Upper lobe of left lung (tissue), 6 donors: ENCODE results near the gene RNASEH2B. TPM values are rescaled to one million over a fixed set of nuclear protein-coding genes. Genes with fewer than 3 reads are reported as not detected.

Source experiments
- ATAC-seq, 2 donors: fragments of 200-7000 bp; cut with Tn5 transposase; one replicate each; pipeline ENCODE4 v1.9.1; 2022; ENCODE audit warnings: mild to moderate bottlenecking in 2 of 2, moderate library complexity in 2 of 2; ENCODE audit not compliant: low FRiP score in 2 of 2
- DNase-seq, 2 donors: peaks; one replicate each; pipeline ENCODE4 v3.0.0-alpha.2; 2019 to 2020
- H3K27ac ChIP-seq, 4 donors: fragments of 200-600 bp; sonication (generic); one replicate each; pipeline ENCODE4 v1.5.1; 2016 to 2019
- H3K27me3 ChIP-seq, 4 donors: fragments of 200-600 bp; sonication (generic); one replicate each; pipeline ENCODE4 v1.5.1; 2017 to 2019
- H3K36me3 ChIP-seq, 4 donors: fragments of 200-600 bp; sonication (generic); one replicate each; pipeline ENCODE4 v1.5.1; 2016 to 2019
- H3K4me1 ChIP-seq, 4 donors: fragments of 200-600 bp; sonication (generic); one replicate each; pipeline ENCODE4 v1.5.1; 2018 to 2019
- H3K4me3 ChIP-seq, 4 donors: fragments of 200-600 bp; sonication (generic); one replicate each; pipeline ENCODE4 v1.5.1; 2017 to 2019; ENCODE audit warnings: mild to moderate bottlenecking in 2 of 4, moderate library complexity in 1 of 4
- H3K9me3 ChIP-seq, 4 donors: fragments of 200-600 bp; sonication (generic); one replicate each; pipeline ENCODE4 v1.5.1; 2018 to 2019
- EP300 ChIP-seq, 4 donors: sonication (generic); formaldehyde crosslinking; IDR thresholded peaks; one replicate each; pipeline ENCODE4 v1.5.1; 2017; ENCODE audit warnings: antibody characterized with exemption in 4 of 4, control low read depth in 2 of 4
- POLR2A ChIP-seq, 4 donors: fragments of 450-650 bp; IDR thresholded peaks; one replicate each; pipeline ENCODE4 v1.5.1; 2016 to 2017; ENCODE audit warnings: antibody characterized with exemption in 4 of 4, mild to moderate bottlenecking in 2 of 4
- POLR2AphosphoS5 ChIP-seq, 2 donors: sonication (generic); formaldehyde crosslinking; IDR thresholded peaks; one replicate each; pipeline ENCODE4 v1.5.1; 2017; ENCODE audit warnings: antibody characterized with exemption in 2 of 2
- WGBS, 2 donors: methylation state at CpG; one replicate each; pipeline ENCODE4 v1.1.5; 2017 to 2018; 5-methylcytosine and 5-hydroxymethylcytosine counted together
- total RNA-seq, 6 donors: library from RNA; depleted of rRNA in 4 of 6; stranded (reverse); fragments of >200 nt in 4 of 6; gene quantifications; one replicate each; pipeline versions ENCODE4 v1.1.0 to v1.2.1, GENCODE V29; 2016 to 2021
- TF ChIP-seq, protein P1 (sequence below), 6 experiments: fragments of 450-650 bp in 4 of 6; fragments of 200-600 bp in 2 of 6; sonication (generic) in 2 of 6; IDR thresholded peaks; one replicate each; pipeline ENCODE4 v1.5.1; 2016 to 2019; ENCODE audit warnings: antibody characterized with exemption in 6 of 6
- donor health status: DM: no; HTN: no; CAD: no; lungs with moderate emphysema.
- donor health status: DM: no; HTN: yes; CAD: no; lungs with severe emphysema.

The RNASEH2B gene
- total RNA-seq, 6 donors from 2014 or later, result 22.1 to 60.5 (median 38.8) TPM

DNA sequence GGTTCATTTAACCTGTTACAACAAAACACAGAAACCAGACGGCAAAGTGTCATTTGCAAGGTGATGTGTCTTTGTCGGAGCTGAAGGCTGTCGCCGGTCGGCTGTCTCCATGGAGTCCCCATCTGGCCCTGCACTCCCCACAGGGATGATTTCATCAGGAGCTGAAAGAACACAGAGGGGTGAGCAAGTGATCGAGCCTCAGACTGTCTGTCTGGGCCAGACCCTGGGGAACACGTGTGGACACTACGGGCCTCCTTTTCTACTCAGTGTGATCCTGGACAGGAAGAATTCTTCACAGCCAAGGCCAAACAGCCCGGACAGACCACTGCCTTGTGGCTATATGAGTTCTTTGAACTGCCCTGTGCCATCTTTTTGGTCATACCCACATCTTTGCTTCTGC is 85.1 kb downstream of the RNASEH2B start:
- WGBS, 2 donors, result 85 to 87% methylated on average over 7 to 9 of the region's 9 CpGs
- ATAC-seq, result peak in 1 of 2 donors; percentile 50
- no peak overlapping the region for H3K4me3 ChIP-seq
- no peak for DNase-seq
- no peaks in the 10 kb centered on the region for H3K9me3 ChIP-seq
- TF ChIP-seq POLR2A (IDR thresholded peaks at IDR 0.05) (no peak), POLR2AphosphoS5 (IDR thresholded peaks at IDR 0.05) (no peak), EP300 (IDR thresholded peaks at IDR 0.05) (no peak)
- TF ChIP-seq, protein P1, sequence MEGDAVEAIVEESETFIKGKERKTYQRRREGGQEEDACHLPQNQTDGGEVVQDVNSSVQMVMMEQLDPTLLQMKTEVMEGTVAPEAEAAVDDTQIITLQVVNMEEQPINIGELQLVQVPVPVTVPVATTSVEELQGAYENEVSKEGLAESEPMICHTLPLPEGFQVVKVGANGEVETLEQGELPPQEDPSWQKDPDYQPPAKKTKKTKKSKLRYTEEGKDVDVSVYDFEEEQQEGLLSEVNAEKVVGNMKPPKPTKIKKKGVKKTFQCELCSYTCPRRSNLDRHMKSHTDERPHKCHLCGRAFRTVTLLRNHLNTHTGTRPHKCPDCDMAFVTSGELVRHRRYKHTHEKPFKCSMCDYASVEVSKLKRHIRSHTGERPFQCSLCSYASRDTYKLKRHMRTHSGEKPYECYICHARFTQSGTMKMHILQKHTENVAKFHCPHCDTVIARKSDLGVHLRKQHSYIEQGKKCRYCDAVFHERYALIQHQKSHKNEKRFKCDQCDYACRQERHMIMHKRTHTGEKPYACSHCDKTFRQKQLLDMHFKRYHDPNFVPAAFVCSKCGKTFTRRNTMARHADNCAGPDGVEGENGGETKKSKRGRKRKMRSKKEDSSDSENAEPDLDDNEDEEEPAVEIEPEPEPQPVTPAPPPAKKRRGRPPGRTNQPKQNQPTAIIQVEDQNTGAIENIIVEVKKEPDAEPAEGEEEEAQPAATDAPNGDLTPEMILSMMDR (IDR thresholded peaks at IDR 0.05), result no peak
- H3K36me3 ChIP-seq, result no peaks in the 10 kb centered on the region
- no peaks in the 10 kb centered on the region for H3K27me3 ChIP-seq
- peaks cover 0 to 7% (median 0%) of the 10 kb centered on the region in 4 donors for H3K4me1 ChIP-seq
- H3K27ac ChIP-seq, result no peak overlapping the region

DNA sequence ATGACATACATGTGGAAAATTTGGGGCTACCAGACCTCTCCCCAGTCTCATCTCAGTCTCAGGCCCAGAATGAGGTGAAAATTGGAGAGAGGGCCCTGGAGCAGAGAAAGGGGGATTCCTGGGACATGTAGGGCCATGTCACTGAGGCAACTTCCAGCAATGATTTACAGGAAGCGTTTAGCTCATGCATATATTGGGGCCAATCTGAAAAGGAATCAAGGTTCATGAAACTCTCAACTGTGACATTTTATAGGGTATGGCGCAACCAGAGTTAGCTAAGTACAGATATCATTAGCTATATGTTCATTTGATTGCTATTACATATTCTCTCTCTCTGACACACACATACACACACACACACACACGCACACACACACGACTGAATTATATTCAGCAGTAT is 86.3 kb downstream of the RNASEH2B start:
- ATAC-seq (no peak), DNase-seq (no peak)
- no peak overlapping the region for H3K27ac ChIP-seq
- 90 to 94% methylated on average over 4 of the region's 4 CpGs for WGBS, 2 donors
- H3K4me1 ChIP-seq, result no peaks in the 10 kb centered on the region
- no peaks in the 10 kb centered on the region for H3K9me3 ChIP-seq
- no peak overlapping the region for H3K4me3 ChIP-seq
- TF ChIP-seq POLR2AphosphoS5 (IDR thresholded peaks at IDR 0.05), result no peak
- TF ChIP-seq EP300 (IDR thresholded peaks at IDR 0.05), result no peak
- no peak for TF ChIP-seq POLR2A (IDR thresholded peaks at IDR 0.05)
- TF ChIP-seq, protein P1 (IDR thresholded peaks at IDR 0.05), result no peak
- H3K36me3 ChIP-seq, result no peaks in the 10 kb centered on the region
- H3K27me3 ChIP-seq, result no peaks in the 10 kb centered on the region

- TF ChIP-seq, protein P1 (IDR thresholded peaks at IDR 0.05), result no peak
- TF ChIP-seq POLR2AphosphoS5 (IDR thresholded peaks at IDR 0.05), result no peak
- TF ChIP-seq POLR2A (IDR thresholded peaks at IDR 0.05), result no peak
- no peak for TF ChIP-seq EP300 (IDR thresholded peaks at IDR 0.05)
- Histone ChIP-seq H3K27ac (no peak overlapping the region), H3K9me3 (no peaks in the 10 kb centered on the region), H3K4me1 (no peaks in the 10 kb centered on the region), H3K27me3 (no peaks in the 10 kb centered on the region), H3K4me3 (no peak overlapping the region), H3K36me3 (no peaks in the 10 kb centered on the region)
- ATAC-seq (no peak), DNase-seq (no peak)
- WGBS, 2 donors, result 86 to 92% methylated on average over 3 of the region's 3 CpGs
These were observed 88.7 kb downstream of the RNASEH2B start for GRCh38 chr13:50998326-50998725.

DNA sequence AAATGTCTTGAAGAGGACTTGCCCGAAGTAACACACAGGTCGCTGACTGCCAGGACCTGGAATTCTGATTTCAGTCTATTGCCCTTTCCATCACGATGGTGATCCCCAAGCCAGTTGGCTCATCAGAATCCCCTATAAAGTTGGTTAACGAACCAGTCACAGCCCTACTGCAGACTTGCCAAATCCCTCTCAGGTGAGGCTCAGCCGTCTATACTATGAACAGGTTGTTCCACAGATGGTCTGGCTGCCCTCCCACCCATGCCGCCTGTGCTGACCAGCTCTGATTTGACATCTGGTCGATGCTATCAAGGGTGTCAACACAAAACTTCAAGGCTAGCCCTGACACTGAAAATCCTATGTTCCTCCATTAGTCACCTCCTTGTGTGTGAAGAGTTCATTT is 90.0 kb downstream of the RNASEH2B start:
- Histone ChIP-seq H3K27me3 (no peaks in the 10 kb centered on the region), H3K36me3 (no peaks in the 10 kb centered on the region), H3K27ac (no peak overlapping the region), H3K4me1 (no peaks in the 10 kb centered on the region), H3K4me3 (no peak overlapping the region), H3K9me3 (no peaks in the 10 kb centered on the region)
- no peak for TF ChIP-seq EP300 (IDR thresholded peaks at IDR 0.05)
- TF ChIP-seq, protein P1 (IDR thresholded peaks at IDR 0.05), result no peak
- no peak for TF ChIP-seq POLR2A (IDR thresholded peaks at IDR 0.05)
- TF ChIP-seq POLR2AphosphoS5 (IDR thresholded peaks at IDR 0.05), result no peak
- 93 to 97% methylated on average over 7 of the region's 7 CpGs for WGBS, 2 donors
- ATAC-seq, result no peak
- no peak for DNase-seq

DNA sequence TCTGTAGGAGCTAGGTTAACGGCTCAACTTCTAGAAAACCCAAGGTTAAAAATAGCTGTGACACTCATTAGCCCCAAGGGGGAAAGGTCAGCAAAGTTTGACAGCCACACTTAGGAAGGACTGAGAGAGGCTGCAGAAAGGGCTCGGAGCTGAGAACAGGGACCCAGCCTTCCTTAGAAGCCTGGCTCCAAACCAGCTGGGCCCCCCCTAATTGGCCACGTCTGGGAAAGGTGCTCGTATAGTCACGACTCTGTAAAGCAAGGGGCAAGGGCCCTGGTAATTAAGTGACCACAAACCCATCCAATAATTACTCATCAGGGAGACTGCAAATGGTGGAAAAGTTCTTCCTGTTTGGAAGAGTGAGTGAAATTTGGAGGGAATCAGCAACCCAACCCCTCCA is 90.5 kb downstream of the RNASEH2B start:
- no peak for ATAC-seq
- no peak overlapping the region for H3K4me3 ChIP-seq
- no peaks in the 10 kb centered on the region for H3K36me3 ChIP-seq
- no peaks in the 10 kb centered on the region for H3K9me3 ChIP-seq
- H3K27me3 ChIP-seq, result no peaks in the 10 kb centered on the region
- DNase-seq, result no peak
- WGBS, 2 donors, result 76 to 96% methylated on average over 3 to 5 of the region's 5 CpGs
- no peak overlapping the region for H3K27ac ChIP-seq
- TF ChIP-seq, protein P1 (IDR thresholded peaks at IDR 0.05), result no peak
- no peak for TF ChIP-seq POLR2AphosphoS5 (IDR thresholded peaks at IDR 0.05)
- TF ChIP-seq POLR2A (IDR thresholded peaks at IDR 0.05), result no peak
- TF ChIP-seq EP300 (IDR thresholded peaks at IDR 0.05), result no peak
- H3K4me1 ChIP-seq, result no peaks in the 10 kb centered on the region
